T follicular helper cell (primary cell): ENCODE measurements around the gene SPRR5.

Source experiments
- DNase-seq: peaks from one replicate; pipeline ENCODE4 v3.0.0-alpha.2; 2020; ENCODE audit warnings: low read depth
- total RNA-seq, 2 experiments: gene quantifications; one replicate each; lab custom pipeline; 2026; lab: John Stamatoyannopoulos, UW

The SPRR5 gene, protein sequence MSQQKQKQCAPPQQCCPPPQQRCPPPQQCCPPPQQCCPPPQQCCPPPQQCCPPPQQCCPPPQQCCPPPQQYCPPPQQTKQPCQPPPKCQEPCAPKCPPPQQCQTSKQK
- 0 reads per million in 2 experiments for total RNA-seq

DNA sequence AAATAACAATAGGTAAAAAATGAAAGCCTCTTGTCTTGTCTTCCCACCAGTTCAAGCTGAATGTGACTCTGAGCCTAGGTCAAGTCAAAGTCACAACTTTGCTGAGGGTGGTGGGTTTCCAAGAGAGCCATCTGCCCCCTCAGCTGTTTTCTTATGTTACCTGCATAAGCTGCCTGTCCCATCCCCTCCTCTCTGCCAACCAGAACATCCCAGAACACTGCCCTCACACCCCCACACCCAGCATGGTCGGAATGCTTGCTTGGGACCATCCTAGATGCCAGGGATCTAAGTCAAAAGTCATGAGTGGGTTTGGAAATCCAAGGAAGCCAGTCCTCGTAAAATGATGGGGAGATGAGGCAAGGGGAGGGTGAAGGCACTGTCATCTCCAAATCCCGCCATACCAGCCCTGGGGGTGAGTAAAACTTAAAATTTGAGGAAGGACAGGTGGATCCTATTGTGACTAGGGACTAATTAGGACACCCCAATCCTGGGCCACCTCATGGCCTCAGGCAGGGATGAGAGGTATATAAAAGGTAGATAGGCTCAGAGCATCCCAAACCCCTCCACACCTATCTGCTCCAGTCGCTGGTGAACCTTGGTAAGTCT is at the start of gene SPRR5:
SPRR5 (plus strand) TSS at position 556 of the 606 bp plus-strand sequence. CDS start 1,349 bp downstream, outside the sequence.
- no peak for DNase-seq

DNA sequence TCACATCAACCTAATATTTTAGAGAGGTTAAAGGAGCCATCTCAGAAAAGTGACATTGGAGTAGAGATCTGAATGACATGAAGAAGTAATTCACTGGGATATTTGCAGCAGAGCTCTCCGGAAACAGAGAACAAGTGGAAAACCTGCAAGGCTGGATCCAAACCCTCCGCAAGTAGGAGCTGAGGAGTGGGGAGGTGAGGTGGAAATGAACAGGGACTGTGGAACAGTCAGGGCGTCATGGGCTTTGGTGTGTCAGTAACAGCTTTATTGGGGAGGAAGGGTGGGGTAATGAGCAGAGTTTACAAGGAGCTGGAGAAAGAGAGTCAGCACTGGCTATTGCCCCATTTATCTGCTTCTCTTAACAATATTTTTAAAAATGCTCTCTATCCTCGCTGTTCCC is 48.0 kb upstream of the SPRR5 start:
- no peak for DNase-seq

DNA sequence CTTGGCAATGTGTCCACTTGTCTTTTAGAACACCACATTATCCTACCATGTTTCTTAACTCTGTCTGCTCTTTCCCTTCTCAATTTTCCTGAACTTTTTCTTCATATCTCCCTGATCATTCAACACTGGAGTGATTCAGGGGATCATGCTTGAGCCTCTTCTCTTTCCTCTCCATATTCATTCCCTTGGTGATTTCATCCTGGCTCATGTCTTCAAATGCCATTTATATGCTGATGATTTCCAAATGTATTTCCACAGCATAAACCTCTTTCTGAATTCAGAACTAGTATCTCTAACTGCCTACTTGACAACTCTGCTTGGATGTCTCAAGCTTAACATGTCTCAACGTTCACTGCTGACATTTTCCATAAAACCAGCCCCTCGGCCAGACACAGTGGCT is 47.1 kb upstream of the SPRR5 start:
- no peak for DNase-seq

DNA sequence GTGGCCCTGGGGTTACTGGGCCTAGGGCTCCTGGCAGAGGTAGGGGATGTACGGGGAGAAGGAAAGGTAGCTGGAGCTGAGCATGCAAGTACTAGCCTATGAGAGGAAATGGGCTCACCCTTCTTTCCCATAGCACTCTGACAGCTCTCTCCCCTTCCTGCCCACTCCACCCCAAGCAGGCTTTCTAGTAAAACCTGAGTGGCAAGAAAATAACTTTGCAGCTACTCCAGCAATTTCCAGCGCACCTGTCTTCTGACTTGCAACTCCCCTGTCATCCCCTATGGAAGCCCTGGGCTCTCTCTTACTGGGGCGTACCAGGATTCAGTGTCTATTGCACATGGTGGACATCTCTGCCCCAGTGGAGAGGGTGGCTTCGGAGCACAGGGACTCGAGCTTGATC is 45.4 kb upstream of the SPRR5 start:
- DNase-seq = no peak

DNA sequence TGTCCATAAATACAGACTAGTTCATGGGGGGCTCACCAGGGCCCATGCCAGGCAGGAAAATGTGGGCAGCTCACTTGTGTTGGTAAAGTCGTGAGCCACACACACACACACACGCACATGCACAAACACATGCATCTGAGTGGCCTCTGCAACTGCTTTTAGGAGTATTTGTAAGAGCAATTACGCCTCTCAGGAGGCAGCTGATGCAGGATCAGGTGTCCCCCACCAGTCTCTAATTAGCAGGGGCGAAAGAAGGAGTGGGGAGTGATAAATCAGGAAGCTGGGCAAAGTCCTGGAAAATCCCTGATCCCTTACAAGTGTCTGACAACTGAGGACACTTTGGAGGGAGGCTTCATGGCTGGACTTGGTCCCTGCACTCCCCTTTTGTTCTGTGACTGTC is 44.4 kb upstream of the SPRR5 start:
- DNase-seq = no peak

DNA sequence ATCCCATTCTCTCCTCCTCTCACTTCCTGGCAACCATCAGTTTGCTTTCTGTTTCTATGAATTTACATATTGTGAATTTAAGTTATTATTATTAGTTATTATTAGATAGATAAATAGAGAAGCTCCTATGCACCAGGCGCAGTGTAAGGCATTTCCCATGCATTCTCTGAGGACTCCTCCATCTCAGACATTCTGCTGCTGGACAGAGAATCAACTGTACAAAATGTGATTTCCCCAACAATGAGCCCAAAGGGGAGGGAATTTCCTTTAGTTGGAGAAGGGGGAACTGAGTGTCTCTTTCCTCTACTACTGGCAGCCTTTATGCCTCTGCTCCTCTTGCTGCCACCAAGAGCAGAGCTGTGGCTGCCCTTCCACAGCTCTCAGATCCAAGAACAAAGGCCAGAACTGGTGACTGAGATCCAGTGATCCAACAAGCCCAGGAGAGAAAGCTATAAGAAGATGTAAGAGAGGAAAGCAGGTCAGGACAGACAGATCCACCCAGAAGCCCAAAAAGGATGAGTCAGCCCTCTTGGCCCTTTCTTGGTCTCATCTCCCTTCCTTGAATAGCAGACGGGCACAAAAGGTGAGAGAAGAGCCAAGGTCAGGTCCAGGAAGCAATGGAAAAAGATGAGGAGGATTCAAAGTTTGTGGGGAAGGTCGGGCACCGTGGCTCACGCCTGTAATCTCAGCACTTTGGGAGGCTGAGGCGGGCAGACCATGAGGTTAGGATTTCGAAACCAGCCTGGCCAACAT is 42.1 kb upstream of the SPRR5 start:
- DNase-seq = no peak

DNA sequence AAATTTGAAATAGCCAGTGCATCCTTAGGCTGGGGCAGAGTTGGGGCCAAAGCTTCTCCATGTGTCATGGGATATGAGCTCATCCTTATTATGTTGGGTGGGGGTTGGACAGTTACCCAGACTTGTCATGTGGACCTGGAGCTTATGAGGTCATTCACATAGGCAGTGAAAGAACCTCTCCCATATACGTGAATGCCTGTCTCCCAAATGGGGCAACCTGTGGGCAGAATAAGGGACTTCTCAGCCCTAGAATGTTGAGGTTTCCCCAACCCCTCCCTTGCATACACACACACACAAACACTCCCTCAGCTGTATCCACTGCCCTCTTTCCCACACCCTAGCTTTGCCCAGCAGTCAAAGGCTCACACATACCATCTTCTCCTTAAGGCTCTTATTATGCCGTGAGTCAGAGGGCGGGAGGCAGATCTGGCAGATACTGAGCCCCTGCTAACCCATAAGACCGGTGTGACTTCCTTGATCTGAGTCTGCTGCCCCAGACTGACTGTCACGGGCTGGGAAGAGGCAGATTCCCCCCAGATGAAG is 40.9 kb upstream of the SPRR5 start:
- no peak for DNase-seq

DNA sequence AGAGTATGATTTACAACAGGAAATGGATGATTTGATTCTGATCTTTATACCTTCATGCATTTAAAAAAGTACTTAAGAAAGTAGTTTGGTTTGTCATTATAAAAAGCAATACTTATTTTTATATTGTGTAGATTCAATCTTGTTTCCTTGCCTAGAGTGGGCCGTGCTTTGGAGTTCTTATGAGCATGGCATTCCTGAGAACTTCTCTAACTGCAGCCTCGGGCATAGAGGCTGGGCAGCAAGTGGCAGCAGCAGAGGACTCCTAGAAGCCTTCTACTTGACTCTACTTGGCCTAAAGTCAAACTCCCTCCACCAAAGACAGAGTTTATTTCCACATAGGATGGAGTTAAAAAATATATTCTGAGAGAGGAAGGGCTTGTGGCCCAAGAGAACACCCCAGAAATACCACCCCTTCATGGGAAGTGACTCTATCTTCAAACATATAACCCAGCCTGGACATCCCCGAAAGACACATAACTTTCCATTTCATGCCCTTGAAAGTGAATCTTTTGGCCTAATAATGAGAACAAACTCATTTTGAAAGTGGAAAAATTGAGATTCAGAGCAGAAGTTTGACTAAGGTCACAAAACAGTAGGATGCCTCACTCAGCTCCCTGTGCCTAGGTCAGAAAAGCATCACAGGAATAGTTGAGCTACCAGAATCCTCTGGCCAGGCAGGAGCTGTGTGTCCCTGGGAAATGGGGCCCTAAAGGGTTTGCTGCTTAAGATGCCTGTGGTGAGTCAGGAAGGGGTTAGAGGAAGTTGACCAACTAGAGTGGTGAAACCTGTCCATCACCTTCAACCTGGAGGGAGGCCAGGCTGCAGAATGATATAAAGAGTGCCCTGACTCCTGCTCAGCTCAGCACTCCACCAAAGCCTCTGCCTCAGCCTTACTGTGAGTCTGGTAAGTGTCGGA is 39.1 kb upstream of the SPRR5 start, which contains the start of gene IVL:
IVL (plus strand) TSS at position 861 of the 916 bp plus-strand sequence. CDS start 1,252 bp downstream, outside the sequence.
- DNase-seq = no peak

DNA sequence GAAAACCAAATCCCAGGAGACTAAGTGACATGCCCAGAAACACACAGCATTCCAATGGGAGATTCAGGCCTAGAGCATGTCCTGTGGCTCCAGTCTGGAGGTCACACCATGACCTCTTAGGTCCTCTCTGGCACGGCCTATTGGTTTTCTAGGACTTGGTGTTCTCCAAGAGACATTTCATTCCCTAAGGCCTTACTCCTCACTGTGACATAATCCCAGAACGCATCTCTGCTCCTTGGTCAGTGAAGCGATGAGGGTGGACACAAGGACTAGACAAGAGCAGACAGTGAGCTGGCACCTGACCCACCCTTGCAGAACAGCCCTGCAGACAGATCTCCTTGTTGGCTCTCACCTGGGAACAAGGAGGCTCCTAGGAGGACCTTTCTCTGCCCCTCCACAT is 37.8 kb upstream of the SPRR5 start:
- DNase-seq = no peak

DNA sequence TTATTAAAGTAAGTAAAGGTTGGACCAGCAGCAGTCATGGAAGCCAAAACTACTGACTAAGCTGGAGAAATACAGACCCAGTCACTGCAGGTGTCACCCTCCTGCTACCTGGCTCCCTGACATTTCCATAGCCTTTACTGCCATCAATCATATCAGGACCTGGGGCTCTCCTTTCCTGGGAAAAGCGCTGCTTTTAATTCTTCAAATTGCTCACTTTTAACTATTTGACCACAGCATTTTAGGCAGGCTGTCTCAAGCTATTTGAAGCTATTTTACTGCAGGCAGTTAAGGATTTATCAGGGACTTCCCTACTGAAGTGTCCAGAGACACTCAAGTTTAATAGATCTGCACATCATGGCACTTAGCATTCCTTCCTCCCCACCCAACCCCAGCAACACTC is 34.5 kb upstream of the SPRR5 start:
- no peak for DNase-seq

DNA sequence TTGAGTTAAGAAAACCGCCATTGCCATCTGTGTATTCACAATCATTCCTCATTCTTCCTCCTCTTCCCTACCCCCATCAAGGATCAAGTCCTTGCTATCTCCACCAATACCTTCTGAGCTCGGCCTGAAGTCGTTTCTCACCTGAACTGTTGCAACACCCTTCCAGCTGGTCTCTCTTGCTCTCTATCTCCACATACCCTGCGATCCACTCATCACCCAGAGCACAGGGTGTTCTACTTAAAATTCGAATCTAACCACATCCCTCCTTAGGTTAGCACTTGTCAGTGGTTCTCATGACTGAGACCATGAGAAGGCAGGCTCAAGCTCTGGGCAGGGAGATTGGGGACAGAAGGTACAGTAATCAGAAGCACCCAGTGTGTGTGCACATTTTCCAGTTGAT is 34.1 kb upstream of the SPRR5 start:
- no peak for DNase-seq

DNA sequence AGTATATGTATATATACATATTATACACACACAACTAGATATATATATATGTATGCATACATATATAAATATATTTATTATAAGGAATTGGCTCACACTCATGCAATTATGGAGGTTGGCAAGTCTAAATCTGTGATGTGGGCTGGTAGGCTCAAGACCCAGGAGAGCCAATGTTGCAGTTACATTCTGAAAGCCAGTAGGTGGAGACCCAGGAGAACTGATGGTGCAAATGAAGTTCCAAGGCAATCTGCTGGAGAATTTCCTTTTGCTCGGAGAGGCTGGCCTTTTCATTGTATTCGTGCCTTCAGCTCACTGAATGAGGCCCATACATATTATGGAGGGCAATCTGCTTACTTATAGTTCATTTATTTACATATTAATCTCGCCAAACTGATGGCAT is 29.2 kb upstream of the SPRR5 start:
- no peak for DNase-seq

DNA sequence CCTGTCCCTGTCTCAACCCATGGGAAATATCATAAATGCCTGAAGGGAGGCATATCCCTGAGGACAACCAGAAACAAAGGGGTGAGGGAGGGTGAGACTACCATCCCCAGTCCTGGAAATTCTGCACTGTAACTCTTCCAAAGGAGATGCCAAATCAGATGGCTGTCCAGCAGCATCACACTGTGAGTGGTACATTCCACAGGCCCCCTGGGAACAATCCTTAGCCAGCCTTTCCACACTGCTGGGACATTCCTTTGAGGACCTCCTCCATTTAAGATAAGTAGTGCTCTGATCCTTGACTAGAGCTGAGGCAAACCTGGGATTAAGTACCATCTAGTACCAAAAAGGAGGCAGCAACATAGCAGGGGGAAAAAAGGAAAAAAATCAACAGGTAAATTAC is 27.9 kb upstream of the SPRR5 start:
- DNase-seq = no peak

DNA sequence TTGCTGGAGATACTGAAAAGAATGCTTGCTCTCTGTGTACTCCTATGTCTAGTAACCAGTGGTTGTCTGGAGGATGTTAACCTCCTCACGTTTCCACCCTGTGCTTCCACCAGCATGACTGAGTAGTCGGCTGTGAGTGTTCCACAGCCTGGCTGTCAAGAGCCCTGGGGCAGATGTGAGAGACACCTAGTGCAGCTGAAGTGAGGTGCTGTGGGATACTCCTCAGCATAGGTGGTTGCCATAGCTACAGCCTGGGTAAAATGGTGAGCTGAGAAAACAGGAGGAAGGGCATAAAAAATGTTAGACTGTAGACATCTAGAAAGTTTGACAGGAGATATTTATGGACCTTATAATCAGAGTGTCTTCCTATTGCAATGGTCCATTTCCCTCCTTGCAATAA is 22.8 kb upstream of the SPRR5 start:
- DNase-seq = no peak

DNA sequence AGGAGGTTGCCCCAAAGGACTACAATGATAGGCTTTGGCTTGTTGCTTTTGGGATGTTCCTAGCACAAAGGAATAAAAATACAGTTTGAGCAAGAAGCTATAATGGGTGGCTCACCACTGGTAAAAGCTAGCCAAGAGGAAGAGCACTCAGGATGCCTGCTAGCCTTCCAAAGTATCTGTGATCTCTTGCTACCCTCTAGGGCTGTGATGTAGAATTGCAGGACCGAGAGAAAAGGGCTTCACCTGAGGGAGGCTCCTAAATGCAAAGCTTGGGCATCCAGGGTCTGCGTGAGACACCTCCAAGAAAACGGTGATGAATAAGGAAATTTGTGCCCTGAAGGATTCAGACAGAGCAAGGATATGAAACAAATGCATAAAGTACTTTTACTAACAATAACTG is 20.9 kb upstream of the SPRR5 start:
- no peak for DNase-seq

DNA sequence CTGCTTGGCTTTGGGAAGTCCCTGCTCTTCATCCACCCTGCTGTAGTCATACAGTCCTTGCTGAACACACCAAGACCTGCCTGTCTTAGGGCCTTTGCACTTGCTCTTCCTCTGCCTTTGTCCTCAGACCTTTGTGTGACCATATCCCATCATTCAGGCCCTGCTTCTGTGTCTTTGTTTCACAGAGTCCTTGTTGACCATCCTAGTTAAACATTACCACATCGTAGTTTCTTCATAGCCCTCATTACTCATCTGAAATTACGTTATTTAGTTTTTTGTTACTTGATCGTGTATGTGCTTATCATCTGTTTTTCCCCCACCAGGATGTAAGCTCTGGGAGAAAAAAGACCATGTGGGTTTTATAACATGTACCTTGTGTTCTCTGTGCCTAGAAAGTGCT is 18.3 kb upstream of the SPRR5 start:
- DNase-seq = no peak

DNA sequence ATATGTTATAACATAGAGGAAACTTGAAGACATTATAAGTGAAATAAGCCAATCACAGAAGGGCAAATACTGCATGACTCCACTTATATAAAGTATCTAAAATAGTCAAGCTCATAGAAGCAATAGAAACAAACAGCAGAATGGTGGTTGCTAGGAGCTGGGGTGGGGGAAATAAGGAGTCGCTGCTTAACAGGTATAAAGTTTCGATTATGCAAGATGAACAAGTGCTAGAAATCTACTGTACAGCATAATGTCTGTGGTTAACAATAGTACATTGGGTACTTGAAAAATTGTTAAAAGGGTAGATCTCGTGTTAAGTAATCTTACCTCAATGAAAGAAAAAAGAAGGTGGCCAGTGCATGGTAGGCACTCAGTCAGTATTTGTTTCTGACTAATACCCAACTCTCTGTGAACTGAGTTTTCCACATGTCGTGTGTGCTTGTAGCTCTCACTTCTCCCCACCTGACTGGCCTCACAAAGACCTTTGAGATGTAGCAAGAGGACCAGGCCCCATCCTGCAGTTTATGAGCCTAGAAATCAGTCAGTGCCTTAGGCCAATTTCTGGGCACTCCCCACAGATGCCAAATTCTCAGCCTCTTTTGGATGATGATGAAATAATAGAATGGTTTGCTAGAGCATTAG is 14.7 kb upstream of the SPRR5 start:
- DNase-seq = no peak

DNA sequence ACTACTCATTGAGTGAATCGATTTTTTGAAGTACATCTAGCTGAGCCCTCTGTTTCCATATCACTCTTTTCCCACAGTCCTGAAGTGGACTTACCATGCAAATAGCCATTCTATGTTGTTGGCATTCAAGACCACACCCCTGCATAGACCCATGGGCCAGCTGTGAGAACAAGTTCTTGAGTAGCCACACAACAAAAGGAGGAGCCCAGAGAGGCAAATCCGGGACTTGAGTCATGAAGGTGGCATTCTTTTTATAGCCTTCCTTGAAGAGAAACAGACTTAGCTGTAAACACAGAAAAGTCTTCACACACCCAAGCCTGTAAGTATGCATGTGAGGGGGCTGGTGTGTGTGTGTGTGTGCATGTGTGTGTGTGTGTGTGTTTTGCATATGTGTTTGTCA is 13.8 kb upstream of the SPRR5 start:
- DNase-seq = no peak

DNA sequence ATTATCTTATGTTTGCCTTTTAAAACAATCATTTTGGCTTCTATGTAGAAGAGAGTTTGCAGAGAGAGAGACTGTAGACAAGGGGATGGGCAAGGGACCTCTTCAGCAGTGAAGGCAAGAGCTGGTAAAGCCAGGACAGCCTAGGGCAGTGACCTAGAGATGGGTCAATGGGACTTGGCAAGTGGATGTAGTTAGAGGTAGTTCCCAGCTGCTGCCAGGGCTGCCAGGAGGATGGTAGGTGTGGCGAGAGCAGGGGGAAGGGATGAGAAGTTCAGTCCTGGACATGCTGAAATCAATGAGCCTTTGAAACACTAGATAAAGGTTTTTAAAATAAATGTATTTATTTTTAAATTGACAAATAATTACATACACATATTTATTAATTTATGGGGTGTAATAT is 6.4 kb upstream of the SPRR5 start:
- DNase-seq = no peak

DNA sequence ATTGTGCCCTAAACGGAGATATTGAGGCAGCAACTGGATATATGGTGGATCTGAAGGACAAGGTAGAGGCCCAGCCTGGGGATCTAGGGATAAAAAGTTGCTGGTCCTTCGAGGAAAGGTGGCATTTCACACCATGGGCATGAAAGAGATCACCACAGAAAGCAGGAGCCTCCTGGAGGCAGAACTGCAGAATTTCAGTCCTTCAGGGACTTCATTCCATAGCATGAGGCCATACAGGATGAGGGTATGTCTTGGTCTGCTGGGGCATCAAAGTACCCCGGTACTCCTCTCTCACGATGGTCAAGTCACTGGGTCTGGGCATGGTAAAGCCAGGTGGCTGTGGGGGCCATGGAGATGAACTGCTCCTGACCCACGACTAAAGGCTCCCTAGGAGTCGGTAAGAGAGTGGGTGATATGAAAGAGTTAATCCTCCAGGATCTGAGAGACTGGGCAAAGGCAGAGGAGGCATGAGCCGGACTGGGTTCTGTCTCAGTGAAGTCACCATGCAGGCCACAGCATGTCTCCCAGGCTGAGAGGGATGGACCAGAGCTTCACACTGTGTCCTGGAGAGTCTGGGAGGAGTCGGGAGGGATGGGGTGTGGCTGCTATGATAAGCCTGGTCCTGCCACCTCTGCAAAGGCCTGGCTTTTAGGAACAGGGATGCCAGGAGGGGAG is 5.8 kb upstream of the SPRR5 start:
- no peak for DNase-seq

DNA sequence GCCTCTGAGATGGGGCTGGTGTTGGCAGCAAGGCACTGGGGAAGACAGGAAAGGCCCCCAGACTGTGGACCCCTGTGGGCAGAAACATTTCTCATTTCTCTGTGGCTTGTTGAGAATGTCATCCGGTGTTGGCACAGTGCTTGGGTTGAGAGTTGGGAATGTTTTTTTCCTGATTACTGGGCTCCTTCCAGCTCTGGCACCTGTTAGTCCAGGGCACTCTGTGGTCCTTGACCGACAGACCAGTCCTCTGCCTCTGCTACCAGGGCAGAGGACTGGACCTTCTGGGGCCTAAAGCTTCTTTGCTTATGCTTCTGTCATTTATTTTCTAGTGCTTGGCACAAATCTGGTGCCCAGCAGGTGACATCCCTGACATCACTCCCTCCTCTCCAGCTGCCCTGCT is 4.8 kb upstream of the SPRR5 start:
- DNase-seq = no peak
